Measurements from ENCODE around the gene LRRFIP1.

LRRFIP1 gene

GRCh38 chr2:237642038-237642734 lies 14.8 kb downstream of the LRRFIP1 start:
- DNase-seq = no peak

DNA sequence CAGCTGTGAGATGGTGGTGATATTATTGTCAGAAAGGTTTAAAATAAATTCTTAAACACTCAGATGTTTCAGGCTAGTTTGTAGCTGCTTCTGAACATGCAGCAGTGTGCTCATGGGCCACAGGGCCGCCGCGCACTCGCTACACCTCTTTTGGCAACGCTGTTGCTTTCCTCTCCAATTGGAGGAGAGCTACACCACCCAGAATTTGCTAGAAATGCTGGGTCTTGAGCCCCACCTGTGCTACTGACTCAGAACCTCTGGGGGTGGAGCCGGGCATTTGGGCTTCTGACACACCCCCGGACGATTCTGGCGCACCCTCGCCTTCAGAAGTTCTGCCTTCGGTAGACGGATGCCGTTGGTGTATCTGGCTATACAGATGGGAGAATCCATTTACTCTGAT lies 15.7 kb downstream of the LRRFIP1 start:
- DNase-seq = no peak

DNA sequence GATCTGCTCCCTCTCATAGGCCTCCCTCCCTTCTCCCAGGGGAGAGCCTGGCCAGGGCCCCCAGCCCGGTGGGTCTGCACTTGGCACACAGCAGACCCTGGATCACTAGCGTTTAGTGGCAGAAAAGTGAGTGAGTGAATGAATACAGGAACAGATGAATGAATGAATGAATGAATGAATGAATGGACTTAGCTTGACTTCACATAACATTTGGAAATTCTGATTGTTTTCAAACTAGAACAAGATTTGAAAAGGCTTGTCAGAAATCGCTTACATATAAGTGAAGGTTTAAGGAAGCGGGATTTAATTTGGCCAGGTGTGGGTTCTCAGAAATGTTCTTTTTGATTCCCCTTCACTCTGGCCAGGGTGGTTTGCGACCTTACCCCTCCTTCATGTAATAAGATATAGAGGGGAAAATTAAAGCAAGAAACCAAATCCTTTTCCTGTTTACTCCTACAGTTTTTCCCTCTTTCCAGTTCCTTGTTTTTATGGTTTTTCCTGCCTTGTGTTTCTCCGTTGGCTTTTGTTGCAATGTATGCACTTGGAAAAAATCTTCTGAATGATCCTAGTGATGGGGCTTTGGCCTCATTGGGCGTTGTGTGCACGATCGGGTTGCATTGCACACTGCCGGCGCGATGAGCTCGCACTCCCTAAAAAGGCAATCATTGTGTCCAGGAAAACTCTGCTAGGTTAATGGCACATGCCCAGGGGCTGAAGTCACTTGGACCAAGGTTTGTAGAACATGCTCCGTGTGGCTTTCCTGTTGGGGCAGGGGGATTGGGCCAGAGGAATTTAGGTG lies 16.4 kb downstream of the LRRFIP1 start:
- no peak for DNase-seq

DNA sequence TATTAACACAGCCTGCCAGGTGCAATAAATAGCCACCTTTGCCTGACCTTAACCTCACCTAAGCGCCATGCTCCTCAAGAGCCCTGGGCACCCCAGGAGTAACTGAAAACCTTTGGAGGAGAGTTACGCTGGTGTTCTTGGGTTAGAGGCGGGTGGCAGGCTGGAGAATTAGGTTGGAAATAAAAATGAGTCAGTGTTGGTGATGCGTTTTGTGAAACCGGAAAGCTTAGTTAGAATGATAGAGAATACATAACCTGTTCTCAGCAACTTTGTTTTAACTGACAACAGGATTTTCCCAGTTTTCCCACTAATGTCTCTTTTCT lies 17.0 kb downstream of the LRRFIP1 start:
- no peak for DNase-seq

GRCh38 chr2:237645261-237645660 lies 17.9 kb downstream of the LRRFIP1 start:
- DNase-seq = no peak

GRCh38 chr2:237647176-237648015 lies 20.0 kb downstream of the LRRFIP1 start:
- DNase-seq = no peak

DNA sequence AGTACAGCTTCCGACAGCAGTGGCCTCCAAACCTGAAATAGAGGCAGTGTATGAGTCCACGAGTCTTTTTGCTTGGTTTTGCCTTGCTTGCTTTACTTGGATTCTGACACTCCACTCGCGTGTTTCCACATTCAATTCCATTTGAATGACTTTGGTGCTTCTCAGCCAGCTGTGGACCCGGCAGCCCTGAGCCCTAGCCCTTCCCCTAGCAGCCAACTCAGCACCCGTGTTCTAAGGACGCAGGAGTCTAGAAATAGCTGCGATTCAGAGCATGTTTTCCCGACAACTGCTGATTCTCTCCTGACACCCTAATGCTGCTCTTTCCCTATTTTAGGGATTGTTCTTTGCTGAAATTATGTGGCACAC lies 20.6 kb downstream of the LRRFIP1 start:
- DNase-seq = no peak

DNA sequence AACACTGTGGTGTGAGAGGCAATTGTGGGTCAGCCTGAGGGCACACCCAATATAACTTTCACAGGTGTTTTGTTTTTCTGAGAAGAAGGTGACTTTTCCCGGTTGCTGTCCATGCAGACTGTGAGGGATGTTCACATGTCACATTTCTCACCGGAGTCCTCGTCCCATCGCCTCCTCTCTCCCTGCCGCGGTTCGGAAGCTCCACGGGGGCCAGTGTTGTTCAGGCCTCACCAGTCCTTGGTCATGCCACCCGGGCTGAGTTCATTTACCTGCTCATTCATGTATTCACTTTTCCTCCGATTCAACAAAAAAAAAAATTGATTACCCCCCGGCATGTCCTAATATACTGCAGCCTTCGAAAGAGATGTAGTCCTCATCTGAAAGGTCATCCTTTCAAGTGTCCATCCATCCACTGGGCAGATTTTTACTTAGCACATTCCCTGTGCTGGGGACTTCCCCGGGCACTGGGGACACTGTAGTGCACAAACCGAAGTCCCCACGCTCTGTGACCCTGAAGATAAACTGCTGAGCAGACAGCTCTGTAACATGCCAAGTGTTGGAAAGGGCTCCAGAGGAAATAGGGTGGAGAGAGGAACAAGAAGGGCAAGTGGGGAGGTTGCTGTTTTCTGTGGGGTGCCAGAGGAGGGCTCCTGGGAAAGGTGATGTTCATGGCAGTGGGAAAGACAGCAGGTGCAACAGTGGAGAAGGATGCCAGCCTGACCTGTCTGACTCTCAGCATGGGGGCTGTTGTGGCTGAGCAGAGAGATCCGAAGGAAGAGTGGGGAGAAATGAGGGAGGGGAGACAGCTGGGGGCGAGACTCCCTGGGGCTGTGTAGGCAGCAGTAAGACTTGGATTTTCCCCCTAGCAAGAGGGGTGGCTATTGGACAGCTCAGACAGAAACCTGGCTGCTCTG lies 22.4 kb downstream of the LRRFIP1 start:
- DNase-seq = no peak

DNA sequence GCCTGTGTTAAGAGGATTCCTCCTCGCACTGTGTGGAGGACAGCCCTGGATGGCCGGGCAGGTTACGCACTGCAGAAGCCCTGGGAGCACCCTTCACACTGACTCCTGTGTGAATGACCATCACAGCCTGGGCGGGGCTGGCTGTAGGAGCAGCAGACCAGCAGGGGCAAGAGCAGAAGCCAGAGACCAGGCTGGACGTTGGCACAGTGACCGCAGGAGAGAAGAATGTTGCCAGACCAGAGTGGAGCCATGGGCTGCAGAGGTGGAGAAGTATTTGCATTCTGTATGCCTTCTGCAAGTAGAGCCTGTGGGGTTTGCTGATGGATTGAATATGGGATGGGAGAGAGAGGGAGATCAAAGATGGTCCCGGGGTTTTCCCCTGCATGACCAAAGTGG lies 23.1 kb downstream of the LRRFIP1 start:
- DNase-seq = no peak

DNA sequence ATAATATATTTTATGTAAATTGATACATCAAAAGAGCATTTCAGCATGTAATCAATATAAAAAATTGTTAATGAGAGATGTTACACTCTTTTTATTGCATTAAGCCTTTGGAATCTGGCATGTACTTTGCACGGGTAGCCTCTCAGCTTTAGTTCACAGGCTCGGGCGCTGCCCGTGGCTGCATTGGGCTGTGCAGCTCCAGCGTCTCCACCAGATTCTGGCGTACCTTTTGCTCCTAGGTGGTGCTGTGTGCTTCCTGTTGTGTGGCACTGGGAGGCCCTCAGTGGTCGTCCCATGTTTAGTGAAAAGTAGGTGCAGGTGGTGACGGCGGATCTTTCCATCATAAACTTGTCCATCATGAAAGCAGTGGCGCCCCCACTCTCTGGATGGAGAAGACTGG lies 24.4 kb downstream of the LRRFIP1 start:
- DNase-seq = no peak

GRCh38 chr2:237652181-237652580 lies 24.8 kb downstream of the LRRFIP1 start:
- DNase-seq = no peak

GRCh38 chr2:237652854-237653253 lies 25.5 kb downstream of the LRRFIP1 start:
- DNase-seq = no peak

GRCh38 chr2:237653776-237654558 lies 26.6 kb downstream of the LRRFIP1 start:
- DNase-seq = no peak

DNA sequence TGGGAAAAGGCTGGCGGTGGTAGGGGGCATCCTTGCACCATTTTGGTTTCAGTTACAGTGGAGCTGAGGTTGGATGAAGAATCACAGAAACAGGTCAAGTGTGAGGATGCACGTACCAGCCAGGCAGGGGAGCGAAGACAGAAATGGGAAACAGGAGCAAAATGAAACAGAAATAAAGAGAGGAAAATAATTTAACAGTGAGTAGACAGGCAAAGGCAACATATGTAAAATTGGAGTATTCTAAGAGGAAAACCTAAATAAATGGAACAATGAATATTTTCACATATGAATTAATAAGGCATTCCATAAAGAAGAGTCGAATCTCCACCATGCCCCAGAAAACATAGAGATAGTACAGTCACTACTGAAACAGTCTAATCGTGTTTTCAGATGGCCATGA lies 29.7 kb downstream of the LRRFIP1 start:
- no peak for DNase-seq

GRCh38 chr2:237660381-237660900 lies 33.1 kb downstream of the LRRFIP1 start:
- no peak for DNase-seq

DNA sequence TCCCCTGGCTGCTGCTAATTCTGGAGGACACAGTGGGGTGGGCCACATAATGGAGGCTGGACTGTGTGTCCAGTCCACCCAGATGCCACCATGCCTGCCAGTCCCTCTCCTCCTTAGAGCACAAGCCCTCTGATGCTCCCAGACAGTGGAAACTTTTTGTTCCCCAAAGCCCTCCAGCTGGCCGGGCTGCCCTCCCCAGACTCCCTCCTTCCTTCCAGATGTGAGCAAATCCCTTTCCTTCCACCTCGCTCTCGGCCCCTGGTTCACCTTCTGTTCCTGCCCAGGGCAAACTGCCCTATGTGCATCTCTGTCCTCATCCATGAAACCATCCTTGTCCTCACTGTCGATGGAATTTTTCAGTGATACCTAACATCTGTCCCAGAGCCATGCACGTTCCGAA lies 33.9 kb downstream of the LRRFIP1 start:
- DNase-seq = no peak

DNA sequence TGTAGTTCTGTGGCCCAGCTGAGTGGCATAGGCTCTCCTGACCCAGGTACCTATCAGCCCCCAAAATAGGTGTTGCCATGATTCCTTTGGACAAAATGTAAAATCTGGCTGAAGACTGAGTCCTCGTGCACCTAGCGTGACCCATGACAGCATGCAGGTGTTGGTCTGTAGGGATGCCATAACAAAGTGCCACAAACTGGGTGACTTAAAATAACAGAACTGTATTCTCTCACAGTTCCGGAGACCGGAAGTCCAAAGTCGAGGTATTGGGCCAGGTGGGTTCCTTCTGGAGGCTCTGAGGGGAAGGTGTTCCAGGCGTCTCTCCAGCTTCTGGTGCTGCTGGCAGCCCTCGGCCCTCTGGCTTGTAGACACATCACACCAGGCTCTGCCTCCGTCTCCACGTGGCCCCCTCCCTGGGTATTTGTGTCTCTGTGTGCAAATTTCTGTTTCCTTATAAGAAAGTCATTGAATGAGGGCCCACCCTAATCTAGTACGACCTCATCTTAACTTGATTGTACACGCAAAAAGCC lies 34.5 kb downstream of the LRRFIP1 start:
- no peak for DNase-seq

DNA sequence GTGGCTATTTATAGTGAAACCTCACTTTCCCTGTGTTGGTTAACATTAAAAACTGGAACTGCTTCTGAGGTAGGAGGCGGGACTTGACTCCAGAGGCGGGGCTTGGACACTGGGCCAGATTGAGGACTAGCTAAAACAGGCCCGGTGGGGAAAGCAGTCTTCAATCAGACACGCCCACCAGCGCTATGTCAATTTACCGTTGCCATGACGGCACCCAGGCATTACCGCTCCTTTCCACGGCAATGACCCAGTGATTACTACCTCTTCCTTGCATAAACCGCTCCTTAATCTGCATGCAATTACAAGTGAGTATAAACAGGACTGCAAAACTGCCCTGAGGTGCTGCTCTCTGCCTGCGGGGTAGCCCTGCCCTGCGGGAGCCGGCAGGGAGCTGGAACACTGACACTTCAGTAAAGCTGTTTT lies 35.3 kb downstream of the LRRFIP1 start:
- DNase-seq = peak in 1 of 2 experiments; percentile 39

- DNase-seq = no peak
Measured at GRCh38 chr2:237663517-237664110, 36.2 kb downstream of the LRRFIP1 start.

DNA sequence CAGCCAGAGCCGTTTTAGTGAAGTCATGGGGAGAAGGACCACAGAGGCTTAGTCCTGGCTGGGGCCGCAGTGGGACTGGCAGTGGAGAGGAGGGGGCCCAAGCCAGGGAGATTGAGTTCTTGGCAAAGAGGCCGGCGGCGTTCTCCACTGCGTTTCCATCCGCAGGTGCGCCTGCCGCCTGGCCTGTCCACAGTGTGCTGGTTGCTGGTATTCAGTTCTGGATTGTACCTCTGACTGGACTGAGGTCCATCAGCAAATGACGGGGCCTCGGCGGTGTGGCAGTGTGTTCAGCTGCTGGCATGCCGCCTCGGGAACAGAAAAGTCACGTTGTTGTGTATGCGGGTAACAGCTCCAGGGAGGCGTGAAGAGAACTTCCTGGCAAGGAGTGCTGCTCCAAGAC lies 36.8 kb downstream of the LRRFIP1 start:
- DNase-seq = no peak

DNA sequence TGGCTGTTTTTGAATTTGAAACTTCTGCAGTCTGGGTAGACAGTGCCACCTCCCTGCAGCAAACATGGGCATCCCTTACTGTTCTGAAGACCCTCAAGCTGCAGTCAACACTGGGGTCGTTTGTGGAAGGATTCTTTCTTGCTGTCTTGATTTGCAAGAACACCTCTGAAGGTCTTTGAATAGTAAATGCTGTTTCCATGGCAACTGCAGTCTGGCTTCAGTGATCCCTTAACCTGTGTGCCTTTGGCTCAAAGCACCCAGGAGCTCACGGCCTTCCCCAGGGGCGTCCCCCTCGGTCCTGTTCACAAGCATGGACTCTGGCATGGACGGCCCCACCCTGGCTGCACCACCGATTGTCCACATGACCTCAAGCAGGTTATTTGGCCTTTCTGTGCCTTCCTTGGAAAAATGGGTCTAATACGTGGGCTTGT lies 38.3 kb downstream of the LRRFIP1 start:
- DNase-seq = peak in 1 of 2 experiments; percentile 7

Measured in NCI-H446 (cell line).